Lower lobe of right lung (tissue), 2 donors: Measurements from ENCODE around the gene ZNF76. TPM values are rescaled to one million over a fixed set of nuclear protein-coding genes. Genes with fewer than 3 reads are reported as not detected.

ENCODE experiments used
- ATAC-seq, 2 donors: fragments of 200-7000 bp; cut with Tn5 transposase; one replicate each; pipeline ENCODE4 v1.9.1; 2020 to 2022; ENCODE audit warnings: mild to moderate bottlenecking in 2 of 2, moderate library complexity in 2 of 2
- DNase-seq: peaks from one replicate; pipeline ENCODE4 v3.0.0-alpha.2; 2020
- H3K27ac ChIP-seq: fragments of 200-600 bp; one replicate; pipeline ENCODE4 v1.8.0; 2022
- H3K27me3 ChIP-seq: fragments of 200-600 bp; one replicate; pipeline ENCODE4 v1.8.0; 2022; ENCODE audit warnings: low read depth
- H3K36me3 ChIP-seq: fragments of 200-600 bp; one replicate; pipeline ENCODE4 v1.8.0; 2022; ENCODE audit warnings: mild to moderate bottlenecking
- H3K4me1 ChIP-seq: fragments of 200-600 bp; one replicate; pipeline ENCODE4 v1.8.0; 2022
- H3K4me3 ChIP-seq: fragments of 200-600 bp; one replicate; pipeline ENCODE4 v1.8.0; 2022; ENCODE audit warnings: mild to moderate bottlenecking
- H3K9me3 ChIP-seq: fragments of 200-600 bp; one replicate; pipeline ENCODE4 v1.8.0; 2022
- CTCF ChIP-seq: fragments of 200-600 bp; IDR thresholded peaks from one replicate; pipeline ENCODE4 v1.8.0; 2022; ENCODE audit warnings: antibody characterized with exemption, mild to moderate bottlenecking
- intact Hi-C: fragments of 100-400 bp; cut with DNase I; formaldehyde crosslinking; loops from one replicate; pipeline ENCODE4 v1.11.0; 2022
- total RNA-seq: library from RNA; stranded (reverse); fragmentation: NEBNext Ultra II Directional; extraction: Animal tissue kit (Norgen Biotek cat#: 25700); gene quantifications from one replicate; pipeline ENCODE4 v1.2.1, GENCODE V29; 2021
- donor health status: DM: no; HTN: yes; CAD: no; lungs with severe emphysema.

ZNF76 gene
- total RNA-seq, 1 donor from 2014 or later, result 39.4 TPM

DNA sequence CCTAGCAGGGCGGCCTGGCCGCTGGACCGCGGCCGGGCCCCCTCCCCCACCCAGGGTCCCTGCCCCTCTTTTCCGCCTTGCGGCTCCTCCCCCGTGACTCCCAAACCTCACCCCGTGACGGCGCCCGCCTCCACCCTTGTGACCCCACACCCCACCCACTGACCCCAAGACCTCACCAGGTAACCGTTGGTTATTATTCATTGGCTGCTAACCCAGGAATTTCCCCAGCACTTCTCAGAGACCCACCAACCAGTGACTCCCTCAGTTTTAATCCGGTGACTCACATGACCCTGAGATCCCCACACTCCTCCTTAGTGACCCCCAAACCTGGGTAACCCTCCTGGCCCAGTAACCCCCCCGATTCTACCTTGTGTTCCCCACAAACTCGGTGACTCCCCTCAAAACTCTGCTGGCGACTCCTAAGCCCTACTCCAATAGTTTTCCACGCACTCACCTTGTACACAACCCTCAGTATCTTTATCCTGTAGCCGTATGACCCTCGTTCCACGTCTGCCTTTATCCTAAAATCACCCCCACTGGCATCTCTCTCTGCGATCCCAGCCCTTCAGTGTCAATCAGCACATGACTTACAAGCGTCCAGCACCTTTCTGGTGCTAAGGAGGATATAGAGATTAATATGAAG, 534 bp downstream of the ZNF76 start:
- Histone ChIP-seq H3K9me3 (no peaks in the 10 kb centered on the region), H3K27ac (peak overlapping the region; percentile 98), H3K27me3 (no peaks in the 10 kb centered on the region), H3K36me3 (no peaks in the 10 kb centered on the region), H3K4me3 (peak overlapping the region; percentile 77), H3K4me1 (peaks cover 39% of the 10 kb centered on the region)
- peak; percentile 84 to 86 for ATAC-seq
- peak; percentile 83 for DNase-seq
- TF ChIP-seq CTCF, result no peak
- intact Hi-C loops, result no loop called here

- no peak for TF ChIP-seq CTCF
- peak overlapping the region; percentile 77 for H3K4me3 ChIP-seq
- ATAC-seq (no peak), DNase-seq (no peak)
- no peaks in the 10 kb centered on the region for H3K9me3 ChIP-seq
- H3K4me1 ChIP-seq, result peaks cover 39% of the 10 kb centered on the region
- H3K27me3 ChIP-seq, result no peaks in the 10 kb centered on the region
- no peaks in the 10 kb centered on the region for H3K36me3 ChIP-seq
- peak overlapping the region; percentile 98 for H3K27ac ChIP-seq
- intact Hi-C loops, result no loop called here
Measured at GRCh38 chr6:35260591-35261570, 1.3 kb downstream of the ZNF76 start.

DNA sequence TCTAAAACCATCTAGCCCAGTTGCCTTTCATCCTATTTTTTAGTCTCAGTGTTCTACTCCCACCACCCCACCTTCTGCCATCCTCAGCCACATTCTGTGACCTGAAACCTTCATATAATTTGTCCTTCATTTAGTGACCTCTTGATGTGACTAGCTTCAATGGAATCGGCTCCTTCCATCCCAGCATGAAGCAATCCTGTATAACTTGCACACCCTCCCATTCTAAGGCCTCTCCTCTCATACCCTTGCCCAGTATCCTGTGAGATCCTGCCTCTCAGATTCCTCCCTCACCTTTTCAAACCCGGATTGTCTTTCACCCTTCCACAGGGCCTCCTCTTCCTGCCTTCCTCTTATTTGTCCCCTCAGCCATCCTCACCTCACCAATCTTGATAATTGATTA, 3.1 kb downstream of the ZNF76 start:
- ATAC-seq (no peak), DNase-seq (no peak)
- Histone ChIP-seq H3K4me3 (no peak overlapping the region), H3K27me3 (no peaks in the 10 kb centered on the region), H3K4me1 (peaks cover 39% of the 10 kb centered on the region), H3K27ac (no peak overlapping the region), H3K36me3 (no peaks in the 10 kb centered on the region), H3K9me3 (no peaks in the 10 kb centered on the region)
- TF ChIP-seq CTCF, result no peak
- intact Hi-C loops, result no loop called here

GRCh38 chr6:35264550-35265274, 5.2 kb downstream of the ZNF76 start:
- H3K9me3 ChIP-seq, result no peaks in the 10 kb centered on the region
- no peaks in the 10 kb centered on the region for H3K36me3 ChIP-seq
- H3K27ac ChIP-seq, result no peak overlapping the region
- H3K27me3 ChIP-seq, result no peaks in the 10 kb centered on the region
- intact Hi-C loops, result no loop called here
- no peak overlapping the region for H3K4me3 ChIP-seq
- TF ChIP-seq CTCF, result no peak
- peaks cover 26% of the 10 kb centered on the region for H3K4me1 ChIP-seq
- ATAC-seq, result no peak
- DNase-seq, result no peak

GRCh38 chr6:35265523-35265922, 6.0 kb downstream of the ZNF76 start:
- TF ChIP-seq CTCF, result no peak
- no peak for DNase-seq
- no peak overlapping the region for H3K27ac ChIP-seq
- intact Hi-C loops, result no loop called here
- H3K27me3 ChIP-seq, result no peaks in the 10 kb centered on the region
- ATAC-seq, result no peak
- no peaks in the 10 kb centered on the region for H3K36me3 ChIP-seq
- H3K4me3 ChIP-seq, result no peak overlapping the region
- H3K9me3 ChIP-seq, result no peaks in the 10 kb centered on the region
- H3K4me1 ChIP-seq, result peaks cover 22% of the 10 kb centered on the region
